Heart right ventricle (tissue), 16 donors: ENCODE data around the gene NCLN. TPM values are rescaled to one million over a fixed set of nuclear protein-coding genes. Genes with fewer than 3 reads are reported as not detected.
A peak's percentile ranks its signal among the peaks of the same experiment; 100 is the strongest.

ENCODE experiments used
- ATAC-seq, 8 donors: fragments of 200-7000 bp; cut with Tn5 transposase; one replicate each; pipeline ENCODE4 v1.9.1; 2020; ENCODE audit warnings: mild to moderate bottlenecking in 8 of 8, moderate library complexity in 8 of 8, moderate number of reproducible peaks in 1 of 8
- DNase-seq, 2 donors: peaks; one replicate each; pipeline ENCODE4 v3.0.0-alpha.2; 2020
- H3K27ac ChIP-seq, 10 donors: fragments of 200-600 bp; sonication (generic) in 2 of 10; one replicate each; pipeline versions ENCODE4 v1.5.0 to v1.8.0; 2020 to 2022; ENCODE audit warnings: mild to moderate bottlenecking in 3 of 10
- H3K27me3 ChIP-seq, 7 donors: fragments of 200-600 bp; one replicate each; pipeline ENCODE4 v1.8.0; 2021 to 2022; ENCODE audit warnings: mild to moderate bottlenecking in 2 of 7
- H3K36me3 ChIP-seq, 9 donors: fragments of 200-600 bp; sonication (generic) in 1 of 9; one replicate each; pipeline versions ENCODE4 v1.5.0 to v1.8.0; 2020 to 2022; ENCODE audit warnings: mild to moderate bottlenecking in 2 of 9
- H3K4me1 ChIP-seq, 9 donors: fragments of 200-600 bp; sonication (generic) in 1 of 9; one replicate each; pipeline versions ENCODE4 v1.5.0 to v1.8.0; 2020 to 2022; ENCODE audit warnings: mild to moderate bottlenecking in 4 of 9
- H3K4me3 ChIP-seq, 10 donors: fragments of 200-600 bp; sonication (generic) in 2 of 10; one replicate each; pipeline versions ENCODE4 v1.5.0 to v1.8.0; 2020 to 2022; ENCODE audit warnings: mild to moderate bottlenecking in 7 of 10, moderate library complexity in 2 of 10
- H3K9me3 ChIP-seq, 11 donors: fragments of 200-600 bp in 10 of 11; sonication (generic) in 2 of 11; one replicate each; pipeline versions ENCODE4 v1.5.0 to v1.8.0; 2013 to 2022; ENCODE audit warnings: mild to moderate bottlenecking in 2 of 11, control low read depth in 1 of 11, moderate library complexity in 1 of 11
- CTCF ChIP-seq, 9 donors: fragments of 200-600 bp; sonication (generic) in 2 of 9; IDR thresholded peaks; one replicate each; pipeline versions ENCODE4 v1.5.0 to v1.8.0; 2021 to 2022; ENCODE audit warnings: antibody characterized with exemption in 9 of 9, mild to moderate bottlenecking in 5 of 9, moderate library complexity in 1 of 9
- WGBS, 2 donors: extraction: QIAGEN DNeasy Blood & Tissue Kit; methylation state at CpG; one replicate each; pipeline ENCODE4 v1.1.7; 2013; ENCODE audit warnings: inconsistent platforms in 1 of 2; 5-methylcytosine and 5-hydroxymethylcytosine counted together
- intact Hi-C, 10 donors: fragments of 100-400 bp; cut with DNase I; formaldehyde crosslinking; loops; one replicate each; pipeline versions ENCODE4 v1.11.1 to v1.14.2; 2022
- polyA plus RNA-seq, 2 donors: library from polyadenylated mRNA; stranded (reverse); fragments of 200-250 nt; gene quantifications; one replicate each; pipeline ENCODE4 v1.2.3, GENCODE V29; 2013
- total RNA-seq, 10 donors: library from RNA; stranded (reverse); fragmentation: NEBNext Ultra II Directional in 3 of 10; extraction: Animal tissue kit (Norgen Biotek cat#: 25700) in 3 of 10; gene quantifications; one replicate each; pipeline versions ENCODE4 v1.2.1 to v1.2.4, GENCODE V29; 2021 to 2023
- donor health status: Arrhythmogenic right ventricular cardiomyopathy.
- donor health status: ischemic (EF 13 %, LVEDD 7.1; RV severe dilation, severe dysfunction).
- donor health status: healthy with polysubstance abuse.
- donor health status: DM: no; HTN: yes; CAD: no.
- donor health status: DM: no; HTN: no; CAD: no.
- donor health status: ischemic (EF 25% LVEDD 6.9; RV normal size, moderate dysfunction).
- donor health status: ischemic (EF 25% LVEDD 5.7; RV mildly dilated, moderate dysfunction).
- donor health status: healthy.
- donor health status: DM: yes; HTN: yes; CAD: no.
- donor health status: Ischemic cardiomyopathy.
- donor health status: ischemic (EF 35%, LVEDD 5.7; RV mildly dilated, moderate dysfunction).
- donor health status: nonischemic (EF 11% LVEDD 7.7; RV severe dilation, severe dysfunction).
- donor health status: DM: yes; HTN: yes; CAD: no.
- donor health status: PGD.
- donor health status: ischemic (EF 29% LVEDD 5.4; RV normal size, mild dysfunction).
- donor health status: nonischemic (EF 23%, LVEDD 6.1; RV moderate dilation, normal function).

NCLN gene
- total and polyA plus RNA-seq, 12 donors: 17.1 to 43.6 (median 27.9) TPM

GRCh38 chr19:3149089-3149488, 36.6 kb upstream of the NCLN start:
- H3K36me3 ChIP-seq: peaks cover 0 to 31% (median 0%) of the 10 kb centered on the region in 9 donors
- no peaks in the 10 kb centered on the region for H3K9me3 ChIP-seq
- ATAC-seq (no peak), DNase-seq (no peak)
- no peak overlapping the region for H3K4me3 ChIP-seq
- intact Hi-C loops: no loop called here
- TF ChIP-seq CTCF (IDR thresholded peaks at IDR 0.05): no peak
- peaks cover 0 to 12% (median 0%) of the 10 kb centered on the region in 7 donors for H3K27me3 ChIP-seq
- H3K27ac ChIP-seq: no peak overlapping the region
- 92 to 93% methylated on average over 6 of the region's 6 CpGs for WGBS, 2 donors
- H3K4me1 ChIP-seq: peaks cover 0 to 11% (median 0%) of the 10 kb centered on the region in 9 donors

GRCh38 chr19:3149526-3150505, 35.9 kb upstream of the NCLN start:
- WGBS, 2 donors: 49 to 57% methylated on average over 35 of the region's 35 CpGs
- intact Hi-C loops: no loop called here

GRCh38 chr19:3150739-3151329, 34.9 kb upstream of the NCLN start:
- H3K27me3 ChIP-seq: peaks cover 0 to 10% (median 0%) of the 10 kb centered on the region in 7 donors
- H3K4me3 ChIP-seq: no peak overlapping the region
- TF ChIP-seq CTCF (IDR thresholded peaks at IDR 0.05): no peak
- H3K27ac ChIP-seq: no peak overlapping the region
- DNase-seq: no peak
- H3K4me1 ChIP-seq: peaks cover 0 to 24% (median 8%) of the 10 kb centered on the region in 9 donors
- ATAC-seq: no peak
- 78 to 79% methylated on average over 5 of the region's 5 CpGs for WGBS, 2 donors
- peaks cover 0 to 31% (median 0%) of the 10 kb centered on the region in 9 donors for H3K36me3 ChIP-seq
- intact Hi-C loops: no loop called here
- H3K9me3 ChIP-seq: no peaks in the 10 kb centered on the region

More at GRCh38 chr19:3149526-3150505, 35.9 kb upstream of the NCLN start:
- Histone ChIP-seq H3K36me3 (peaks cover 0 to 31% (median 0%) of the 10 kb centered on the region in 9 donors), H3K4me1 (peaks cover 0 to 18% (median under 1%) of the 10 kb centered on the region in 9 donors), H3K9me3 (no peaks in the 10 kb centered on the region), H3K27ac (no peak overlapping the region), H3K4me3 (no peak overlapping the region), H3K27me3 (peaks cover 0 to 12% (median 0%) of the 10 kb centered on the region in 7 donors)
- ATAC-seq (peak in 1 of 8 donors; percentile 25), DNase-seq (no peak)
- TF ChIP-seq CTCF (IDR thresholded peaks at IDR 0.05): no peak
